T-helper 1 cell treated with Interleukin-12 subunit alpha and Interleukin-12 subunit beta and Interleukin-4 antibody, amounts not matched to agents 30 μg/mL and 1 μg/mL, for 36 hours (primary cell): ENCODE results near the gene RALGPS1.

ENCODE experiments used
- H3K27ac Mint-ChIP-seq: one replicate; pipeline ENCODE4 v1.8.0; 2021; ENCODE audit warnings: mild to moderate bottlenecking, mixed read lengths
- H3K27me3 Mint-ChIP-seq: one replicate; pipeline ENCODE4 v1.8.0; 2021; ENCODE audit warnings: low read depth, mixed read lengths
- H3K36me3 Mint-ChIP-seq: one replicate; pipeline ENCODE4 v1.8.0; 2021; ENCODE audit warnings: low read depth, mixed read lengths
- H3K4me1 Mint-ChIP-seq: one replicate; pipeline ENCODE4 v1.8.0; 2021; ENCODE audit warnings: low read depth, mixed read lengths
- H3K4me3 Mint-ChIP-seq: one replicate; pipeline ENCODE4 v1.8.0; 2021; ENCODE audit warnings: mild to moderate bottlenecking, moderate library complexity, mixed read lengths
- H3K9me3 Mint-ChIP-seq: one replicate; pipeline ENCODE4 v1.8.0; 2021; ENCODE audit warnings: mixed read lengths

RALGPS1 gene

GRCh38 chr9:127197186-127197860 is 282.7 kb downstream of the RALGPS1 start:
- Mint-ChIP-seq H3K27ac (no peak overlapping the region), H3K36me3 (no peaks in the 10 kb centered on the region), H3K9me3 (no peaks in the 10 kb centered on the region), H3K4me3 (no peak overlapping the region), H3K4me1 (peaks cover 2% of the 10 kb centered on the region), H3K27me3 (peaks cover 10% of the 10 kb centered on the region)

- no peaks in the 10 kb centered on the region for H3K9me3 Mint-ChIP-seq
- H3K4me3 Mint-ChIP-seq, result no peak overlapping the region
- peaks cover 4% of the 10 kb centered on the region for H3K27me3 Mint-ChIP-seq
- H3K36me3 Mint-ChIP-seq, result no peaks in the 10 kb centered on the region
- peaks cover 2% of the 10 kb centered on the region for H3K4me1 Mint-ChIP-seq
- H3K27ac Mint-ChIP-seq, result peak overlapping the region; percentile 28
These were observed 283.4 kb downstream of the RALGPS1 start for GRCh38 chr9:127197861-127198430.

GRCh38 chr9:127198587-127198986 is 284.0 kb downstream of the RALGPS1 start:
- Mint-ChIP-seq H3K4me1 (peaks cover 2% of the 10 kb centered on the region), H3K36me3 (no peaks in the 10 kb centered on the region), H3K9me3 (no peaks in the 10 kb centered on the region), H3K27me3 (no peaks in the 10 kb centered on the region), H3K4me3 (no peak overlapping the region), H3K27ac (peak overlapping the region; percentile 28)

GRCh38 chr9:127199001-127199791 is 284.6 kb downstream of the RALGPS1 start:
- no peak overlapping the region for H3K4me3 Mint-ChIP-seq
- no peaks in the 10 kb centered on the region for H3K36me3 Mint-ChIP-seq
- H3K27ac Mint-ChIP-seq, result peak overlapping the region; percentile 7
- no peaks in the 10 kb centered on the region for H3K9me3 Mint-ChIP-seq
- H3K4me1 Mint-ChIP-seq, result peaks cover 4% of the 10 kb centered on the region
- no peaks in the 10 kb centered on the region for H3K27me3 Mint-ChIP-seq

- peak overlapping the region; percentile 15 for H3K27ac Mint-ChIP-seq
- H3K27me3 Mint-ChIP-seq, result no peaks in the 10 kb centered on the region
- H3K4me1 Mint-ChIP-seq, result peaks cover 4% of the 10 kb centered on the region
- no peaks in the 10 kb centered on the region for H3K36me3 Mint-ChIP-seq
- H3K9me3 Mint-ChIP-seq, result no peaks in the 10 kb centered on the region
- no peak overlapping the region for H3K4me3 Mint-ChIP-seq
These were observed 285.7 kb downstream of the RALGPS1 start for GRCh38 chr9:127200106-127200862.

GRCh38 chr9:127201071-127201541 is 286.5 kb downstream of the RALGPS1 start:
- Mint-ChIP-seq H3K4me1 (peaks cover 4% of the 10 kb centered on the region), H3K27ac (no peak overlapping the region), H3K36me3 (no peaks in the 10 kb centered on the region), H3K4me3 (no peak overlapping the region), H3K27me3 (no peaks in the 10 kb centered on the region), H3K9me3 (no peaks in the 10 kb centered on the region)

- Mint-ChIP-seq H3K36me3 (no peaks in the 10 kb centered on the region), H3K9me3 (no peaks in the 10 kb centered on the region), H3K27me3 (peaks cover under 1% of the 10 kb centered on the region), H3K27ac (no peak overlapping the region), H3K4me1 (peaks cover 4% of the 10 kb centered on the region), H3K4me3 (no peak overlapping the region)
These were observed 287.1 kb downstream of the RALGPS1 start for GRCh38 chr9:127201731-127202130.

- Mint-ChIP-seq H3K9me3 (no peaks in the 10 kb centered on the region), H3K4me3 (no peak overlapping the region), H3K27me3 (peaks cover 5% of the 10 kb centered on the region), H3K36me3 (no peaks in the 10 kb centered on the region), H3K4me1 (peaks cover 6% of the 10 kb centered on the region), H3K27ac (no peak overlapping the region)
These were observed 288.0 kb downstream of the RALGPS1 start for GRCh38 chr9:127202461-127203169.

- Mint-ChIP-seq H3K9me3 (no peaks in the 10 kb centered on the region), H3K4me3 (no peak overlapping the region), H3K27me3 (peaks cover 5% of the 10 kb centered on the region), H3K4me1 (peaks cover 5% of the 10 kb centered on the region), H3K36me3 (no peaks in the 10 kb centered on the region), H3K27ac (no peak overlapping the region)
These were observed 289.2 kb downstream of the RALGPS1 start for GRCh38 chr9:127203681-127204327.

GRCh38 chr9:127204771-127205470 is 290.3 kb downstream of the RALGPS1 start:
- H3K9me3 Mint-ChIP-seq, result no peaks in the 10 kb centered on the region
- no peak overlapping the region for H3K4me3 Mint-ChIP-seq
- no peak overlapping the region for H3K27ac Mint-ChIP-seq

GRCh38 chr9:127205952-127206351 is 291.4 kb downstream of the RALGPS1 start:
- peaks cover 4% of the 10 kb centered on the region for H3K4me1 Mint-ChIP-seq
- no peak overlapping the region for H3K27ac Mint-ChIP-seq
- H3K9me3 Mint-ChIP-seq, result no peaks in the 10 kb centered on the region
- no peak overlapping the region for H3K4me3 Mint-ChIP-seq
- no peaks in the 10 kb centered on the region for H3K36me3 Mint-ChIP-seq
- peaks cover 9% of the 10 kb centered on the region for H3K27me3 Mint-ChIP-seq

More at GRCh38 chr9:127204771-127205470, 290.3 kb downstream of the RALGPS1 start:
- Mint-ChIP-seq H3K4me1 (peaks cover 4% of the 10 kb centered on the region), H3K27me3 (peaks cover 9% of the 10 kb centered on the region), H3K36me3 (no peaks in the 10 kb centered on the region)

- H3K27me3 Mint-ChIP-seq, result peaks cover 9% of the 10 kb centered on the region
- no peaks in the 10 kb centered on the region for H3K9me3 Mint-ChIP-seq
- H3K36me3 Mint-ChIP-seq, result no peaks in the 10 kb centered on the region
- no peak overlapping the region for H3K4me3 Mint-ChIP-seq
- peaks cover 4% of the 10 kb centered on the region for H3K4me1 Mint-ChIP-seq
- no peak overlapping the region for H3K27ac Mint-ChIP-seq
These were observed 292.1 kb downstream of the RALGPS1 start for GRCh38 chr9:127206666-127207065.
